ENCODE measurements around the gene CUL2. TPM values are rescaled to one million over a fixed set of nuclear protein-coding genes. Genes with fewer than 3 reads are reported as not detected.

CUL2 gene
- total and polyA plus RNA-seq, 2 experiments from 2014 or later, result 17.2 to 38.3 TPM

DNA sequence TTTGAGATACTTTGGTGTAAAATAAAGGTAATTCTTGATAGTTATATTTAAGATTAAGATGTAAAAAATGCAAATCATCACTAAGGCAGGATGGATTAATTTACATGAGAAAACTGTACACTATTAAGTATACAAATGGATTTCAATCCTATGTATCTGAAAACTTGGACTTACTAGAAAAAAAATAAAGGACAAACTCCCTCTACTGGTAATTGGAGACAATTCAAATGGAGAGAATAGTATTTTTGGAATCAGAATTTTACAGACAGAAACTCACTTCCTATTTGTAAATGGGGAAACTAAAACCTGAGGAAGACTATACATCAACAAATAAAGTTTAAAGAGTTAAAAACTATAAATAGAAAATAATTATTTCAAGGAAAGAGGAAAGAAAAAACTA is 62.6 kb downstream of the CUL2 start:
- no peak overlapping the region for H3K27ac ChIP-seq (ENCODE audit: low read depth)
- ATAC-seq (no peak), DNase-seq (ENCODE audit: low spot score) (peak; percentile 45)
- no peaks in the 10 kb centered on the region for H3K4me1 Mint-ChIP-seq
- H3K4me1 ChIP-seq (ENCODE audit: insufficient read depth), result no peaks in the 10 kb centered on the region
- H3K4me3 ChIP-seq, result no peak overlapping the region
- H3K9me3 Mint-ChIP-seq, result no peaks in the 10 kb centered on the region
- no peak overlapping the region for H2AFZ ChIP-seq
- TF ChIP-seq, protein P1, sequence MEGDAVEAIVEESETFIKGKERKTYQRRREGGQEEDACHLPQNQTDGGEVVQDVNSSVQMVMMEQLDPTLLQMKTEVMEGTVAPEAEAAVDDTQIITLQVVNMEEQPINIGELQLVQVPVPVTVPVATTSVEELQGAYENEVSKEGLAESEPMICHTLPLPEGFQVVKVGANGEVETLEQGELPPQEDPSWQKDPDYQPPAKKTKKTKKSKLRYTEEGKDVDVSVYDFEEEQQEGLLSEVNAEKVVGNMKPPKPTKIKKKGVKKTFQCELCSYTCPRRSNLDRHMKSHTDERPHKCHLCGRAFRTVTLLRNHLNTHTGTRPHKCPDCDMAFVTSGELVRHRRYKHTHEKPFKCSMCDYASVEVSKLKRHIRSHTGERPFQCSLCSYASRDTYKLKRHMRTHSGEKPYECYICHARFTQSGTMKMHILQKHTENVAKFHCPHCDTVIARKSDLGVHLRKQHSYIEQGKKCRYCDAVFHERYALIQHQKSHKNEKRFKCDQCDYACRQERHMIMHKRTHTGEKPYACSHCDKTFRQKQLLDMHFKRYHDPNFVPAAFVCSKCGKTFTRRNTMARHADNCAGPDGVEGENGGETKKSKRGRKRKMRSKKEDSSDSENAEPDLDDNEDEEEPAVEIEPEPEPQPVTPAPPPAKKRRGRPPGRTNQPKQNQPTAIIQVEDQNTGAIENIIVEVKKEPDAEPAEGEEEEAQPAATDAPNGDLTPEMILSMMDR (conservative IDR thresholded peaks at IDR 0.05; ENCODE audit: low read depth in 2 of 2), result peak in 1 of 2 experiments; percentile 64; a peak in 3 of 4 replicates
- TF ChIP-seq, protein P2, sequence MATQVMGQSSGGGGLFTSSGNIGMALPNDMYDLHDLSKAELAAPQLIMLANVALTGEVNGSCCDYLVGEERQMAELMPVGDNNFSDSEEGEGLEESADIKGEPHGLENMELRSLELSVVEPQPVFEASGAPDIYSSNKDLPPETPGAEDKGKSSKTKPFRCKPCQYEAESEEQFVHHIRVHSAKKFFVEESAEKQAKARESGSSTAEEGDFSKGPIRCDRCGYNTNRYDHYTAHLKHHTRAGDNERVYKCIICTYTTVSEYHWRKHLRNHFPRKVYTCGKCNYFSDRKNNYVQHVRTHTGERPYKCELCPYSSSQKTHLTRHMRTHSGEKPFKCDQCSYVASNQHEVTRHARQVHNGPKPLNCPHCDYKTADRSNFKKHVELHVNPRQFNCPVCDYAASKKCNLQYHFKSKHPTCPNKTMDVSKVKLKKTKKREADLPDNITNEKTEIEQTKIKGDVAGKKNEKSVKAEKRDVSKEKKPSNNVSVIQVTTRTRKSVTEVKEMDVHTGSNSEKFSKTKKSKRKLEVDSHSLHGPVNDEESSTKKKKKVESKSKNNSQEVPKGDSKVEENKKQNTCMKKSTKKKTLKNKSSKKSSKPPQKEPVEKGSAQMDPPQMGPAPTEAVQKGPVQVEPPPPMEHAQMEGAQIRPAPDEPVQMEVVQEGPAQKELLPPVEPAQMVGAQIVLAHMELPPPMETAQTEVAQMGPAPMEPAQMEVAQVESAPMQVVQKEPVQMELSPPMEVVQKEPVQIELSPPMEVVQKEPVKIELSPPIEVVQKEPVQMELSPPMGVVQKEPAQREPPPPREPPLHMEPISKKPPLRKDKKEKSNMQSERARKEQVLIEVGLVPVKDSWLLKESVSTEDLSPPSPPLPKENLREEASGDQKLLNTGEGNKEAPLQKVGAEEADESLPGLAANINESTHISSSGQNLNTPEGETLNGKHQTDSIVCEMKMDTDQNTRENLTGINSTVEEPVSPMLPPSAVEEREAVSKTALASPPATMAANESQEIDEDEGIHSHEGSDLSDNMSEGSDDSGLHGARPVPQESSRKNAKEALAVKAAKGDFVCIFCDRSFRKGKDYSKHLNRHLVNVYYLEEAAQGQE (IDR thresholded peaks at IDR 0.05; ENCODE audit: unreplicated experiment), result no peak
- no peak overlapping the region for H3K27ac Mint-ChIP-seq
- H3K9me2 ChIP-seq (ENCODE audit: insufficient read depth), result no peaks in the 10 kb centered on the region
- H3K4me2 ChIP-seq, result no peak overlapping the region
- H3K27me3 Mint-ChIP-seq (ENCODE audit: insufficient read depth, low read depth, poor library complexity), result no peaks in the 10 kb centered on the region
- no peaks in the 10 kb centered on the region for H3F3A ChIP-seq (replicated peaks; ENCODE audit: low read depth)
- no peaks in the 10 kb centered on the region for H4K20me1 ChIP-seq (replicated peaks; ENCODE audit: insufficient read depth)
- H3K27me3 ChIP-seq (ENCODE audit: insufficient read depth), result no peaks in the 10 kb centered on the region
- peaks cover 17% of the 10 kb centered on the region for H3K36me3 ChIP-seq (ENCODE audit: insufficient read depth)
- H3K36me3 Mint-ChIP-seq (ENCODE audit: low read depth), result peaks cover 29% of the 10 kb centered on the region; the same call in 2 of the 3 replicates
- no peaks in the 10 kb centered on the region for H3K79me2 ChIP-seq (replicated peaks; ENCODE audit: insufficient read depth)
- H3K4me3 Mint-ChIP-seq, result no peak overlapping the region

DNA sequence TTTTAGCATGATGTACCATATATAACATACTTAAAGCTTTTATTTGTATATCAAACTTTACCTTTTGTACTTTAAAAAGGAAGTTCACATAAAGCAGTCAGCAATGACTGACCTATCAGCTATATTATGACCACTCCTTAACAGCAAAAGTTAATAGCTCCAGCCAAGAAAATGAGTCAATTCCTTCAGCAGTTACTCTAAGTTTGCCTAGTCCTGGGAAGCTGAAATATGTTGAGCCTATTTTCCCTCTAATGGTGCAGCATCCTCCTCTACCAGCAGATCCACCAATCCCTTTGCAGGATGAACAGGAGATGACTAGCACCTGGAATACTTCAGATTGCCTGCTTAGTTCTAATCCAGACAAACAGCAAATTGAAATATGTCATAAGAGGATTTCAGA is 64.2 kb downstream of the CUL2 start:
- H3K4me1 Mint-ChIP-seq, result no peaks in the 10 kb centered on the region
- no peak for TF ChIP-seq ZNF331 (CRISPR knock-in tag; IDR thresholded peaks at IDR 0.05; ENCODE audit: low read depth)
- Histone ChIP-seq H3K27ac (ENCODE audit: low read depth) (no peak overlapping the region), H4K20me1 (replicated peaks; ENCODE audit: insufficient read depth) (peaks cover under 1% of the 10 kb centered on the region; the same call in 1 of the 2 replicates), H2AFZ (no peak overlapping the region), H3K36me3 (ENCODE audit: insufficient read depth) (peaks cover 13% of the 10 kb centered on the region), H3F3A (replicated peaks; ENCODE audit: low read depth) (no peaks in the 10 kb centered on the region), H3K9me2 (ENCODE audit: insufficient read depth) (no peaks in the 10 kb centered on the region), H3K4me1 (ENCODE audit: insufficient read depth) (no peaks in the 10 kb centered on the region), H3K79me2 (replicated peaks; ENCODE audit: insufficient read depth) (no peaks in the 10 kb centered on the region), H3K4me2 (no peak overlapping the region), H3K27me3 (ENCODE audit: insufficient read depth) (no peaks in the 10 kb centered on the region), H3K4me3 (no peak overlapping the region)
- peaks cover 22% of the 10 kb centered on the region; the same call in 2 of the 3 replicates for H3K36me3 Mint-ChIP-seq (ENCODE audit: low read depth)
- H3K27me3 Mint-ChIP-seq (ENCODE audit: insufficient read depth, low read depth, poor library complexity), result no peaks in the 10 kb centered on the region
- H3K4me3 Mint-ChIP-seq, result no peak overlapping the region
- no peak for ATAC-seq
- no peak for DNase-seq (ENCODE audit: low spot score)
- no peaks in the 10 kb centered on the region for H3K9me3 Mint-ChIP-seq
- no peak overlapping the region for H3K27ac Mint-ChIP-seq

DNA sequence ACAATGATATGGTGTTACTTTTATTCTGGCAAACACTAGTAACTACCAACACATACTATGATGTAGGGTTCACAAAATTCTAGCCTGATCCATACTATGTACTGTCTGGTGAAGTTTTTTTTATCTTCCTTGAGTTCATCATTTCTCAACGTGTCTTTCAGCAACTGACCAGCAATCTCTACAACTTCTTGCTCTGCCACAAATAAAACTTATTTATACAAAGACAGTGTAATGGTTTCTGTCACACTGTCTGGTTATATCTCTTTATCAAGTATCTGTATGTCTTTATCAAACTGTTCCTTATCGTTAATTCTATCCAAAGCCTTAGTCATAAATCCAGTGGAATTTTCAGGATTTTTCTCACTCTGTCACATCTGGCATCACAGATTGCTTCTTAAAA is 69.7 kb downstream of the CUL2 start:
- Histone ChIP-seq H3K27ac (ENCODE audit: low read depth) (no peak overlapping the region), H3K27me3 (ENCODE audit: insufficient read depth) (no peaks in the 10 kb centered on the region), H3K79me2 (replicated peaks; ENCODE audit: insufficient read depth) (no peaks in the 10 kb centered on the region), H3K4me3 (no peak overlapping the region), H3K4me2 (no peak overlapping the region), H3F3A (replicated peaks; ENCODE audit: low read depth) (no peaks in the 10 kb centered on the region), H3K36me3 (ENCODE audit: insufficient read depth) (peaks cover 4% of the 10 kb centered on the region; the same call in 1 of the 2 replicates), H3K9me2 (ENCODE audit: insufficient read depth) (no peaks in the 10 kb centered on the region), H3K4me1 (ENCODE audit: insufficient read depth) (no peaks in the 10 kb centered on the region), H2AFZ (no peak overlapping the region), H4K20me1 (replicated peaks; ENCODE audit: insufficient read depth) (peaks cover 4% of the 10 kb centered on the region; the same call in 1 of the 2 replicates)
- TF ChIP-seq, protein P2 (IDR thresholded peaks at IDR 0.05; ENCODE audit: unreplicated experiment), result no peak
- TF ChIP-seq EZH2 (IDR thresholded peaks at IDR 0.05; ENCODE audit: low read depth, unreplicated experiment) (no peak), ZNF331 (CRISPR knock-in tag; IDR thresholded peaks at IDR 0.05; ENCODE audit: low read depth) (no peak), EZH2phosphoT487 (IDR thresholded peaks at IDR 0.05; ENCODE audit: unreplicated experiment) (no peak)
- TF ChIP-seq, protein P1 (conservative IDR thresholded peaks at IDR 0.05; ENCODE audit: low read depth in 2 of 2), result no peak
- DNase-seq (ENCODE audit: low spot score) (no peak), ATAC-seq (no peak)
- no peaks in the 10 kb centered on the region for H3K9me3 Mint-ChIP-seq
- H3K4me1 Mint-ChIP-seq, result no peaks in the 10 kb centered on the region
- H3K4me3 Mint-ChIP-seq, result no peak overlapping the region
- no peak overlapping the region for H3K27ac Mint-ChIP-seq
- H3K36me3 Mint-ChIP-seq (ENCODE audit: low read depth), result peaks cover 13% of the 10 kb centered on the region; the same call in 2 of the 3 replicates
- no peaks in the 10 kb centered on the region for H3K27me3 Mint-ChIP-seq (ENCODE audit: insufficient read depth, low read depth, poor library complexity)

Data from GM23338 (cell line).